NCI-H748 (cell line): ENCODE results near the gene SMC1A.

ENCODE experiments used
- DNase-seq: peaks from one replicate; lab custom pipeline; 2025; ENCODE audit not compliant: unreplicated experiment; lab: John Stamatoyannopoulos, UW

Gene SMC1A

DNA sequence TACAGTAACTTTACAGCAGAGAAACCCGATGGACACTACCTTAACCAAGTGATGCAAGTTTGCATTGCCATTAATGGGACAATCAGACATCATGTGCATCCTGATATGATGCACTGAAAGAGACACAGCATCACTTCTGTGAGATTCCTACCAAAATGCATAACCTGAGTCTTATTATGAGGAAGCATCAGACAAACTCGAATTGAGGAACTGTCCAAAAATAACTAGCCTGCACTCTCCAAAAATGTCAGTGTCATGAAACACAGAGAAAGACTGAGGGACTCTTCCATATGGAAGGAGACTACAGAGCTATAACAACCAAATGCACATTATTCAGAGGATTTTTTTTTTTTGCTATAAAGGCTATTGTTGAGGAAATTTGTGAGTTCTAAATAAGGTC, 74.5 kb downstream of the SMC1A start:
- no peak for DNase-seq

DNA sequence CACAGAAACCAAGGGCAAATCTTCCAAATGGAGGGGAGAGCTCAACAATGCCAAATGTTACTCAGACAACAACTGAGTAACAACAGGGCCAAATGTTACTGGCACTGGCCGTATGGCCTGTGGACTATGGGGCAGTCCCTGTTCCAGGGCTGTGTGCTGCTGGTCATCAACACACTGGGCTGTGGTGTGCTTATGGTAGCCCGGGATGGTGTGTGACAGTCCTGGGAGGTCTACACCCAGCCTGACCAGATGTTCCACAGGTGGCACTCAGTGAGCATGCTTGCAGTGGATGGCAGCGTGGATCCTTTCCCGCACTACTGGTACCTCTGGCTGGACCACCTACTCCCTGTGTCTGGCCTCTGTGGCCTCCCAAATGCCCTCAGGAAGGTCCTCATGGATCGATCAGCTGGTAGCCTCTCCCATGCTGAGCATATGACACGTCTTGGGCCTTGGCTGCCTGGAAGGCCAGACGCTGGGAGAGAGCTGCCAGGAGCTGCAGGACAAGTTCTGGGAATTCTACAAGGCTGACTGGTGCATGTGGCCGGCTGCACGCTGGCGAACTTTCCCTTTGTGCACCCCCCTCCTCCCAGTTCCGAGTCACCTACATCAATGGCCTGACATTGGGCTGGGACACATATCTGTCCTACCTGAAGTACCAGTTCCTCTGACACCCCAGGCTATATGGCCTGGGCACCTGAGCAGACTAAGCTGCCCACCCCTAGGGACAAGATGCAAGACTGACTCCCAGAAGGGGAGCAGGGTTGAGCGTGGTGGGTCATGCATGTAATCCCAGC, 81.4 kb downstream of the SMC1A start:
- DNase-seq = no peak

DNA sequence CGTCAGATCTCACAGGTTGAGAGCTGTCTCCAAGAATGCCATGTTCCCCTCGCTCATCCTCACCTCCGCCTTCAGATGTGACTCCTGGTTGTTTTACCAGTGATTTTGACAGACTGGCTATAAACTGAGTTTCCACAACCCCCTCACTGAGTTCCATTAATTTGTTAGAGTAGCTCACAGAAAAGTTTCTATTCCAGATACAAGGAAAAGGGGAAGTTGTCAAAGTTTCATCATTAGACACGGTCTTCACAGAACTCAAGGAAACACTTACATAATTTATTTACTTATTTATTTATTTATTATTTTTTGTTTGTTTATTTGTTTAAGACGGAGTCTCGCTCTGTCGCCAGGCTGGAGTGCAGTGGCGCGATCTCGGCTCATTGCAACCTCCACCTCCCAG, 85.4 kb downstream of the SMC1A start:
- DNase-seq = no peak

DNA sequence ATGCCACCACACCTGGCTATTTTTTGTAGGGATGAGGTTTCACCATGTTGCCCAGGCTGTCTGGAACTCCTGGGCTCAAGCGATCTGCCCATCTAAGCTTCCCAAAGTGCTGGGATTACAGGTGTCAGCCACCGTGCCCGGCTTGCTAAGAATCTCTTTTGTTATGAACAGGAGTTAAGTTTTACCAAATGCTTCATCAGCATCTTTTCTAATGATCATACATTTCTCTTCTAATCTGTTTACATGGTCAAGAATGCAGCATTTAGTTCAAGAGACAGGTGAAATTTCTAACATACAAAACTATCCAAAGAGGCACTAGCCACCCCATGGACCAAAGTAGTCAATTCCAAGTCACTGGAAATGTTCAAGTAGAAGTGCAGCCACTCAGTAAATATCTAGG, 88.6 kb downstream of the SMC1A start:
- no peak for DNase-seq

DNA sequence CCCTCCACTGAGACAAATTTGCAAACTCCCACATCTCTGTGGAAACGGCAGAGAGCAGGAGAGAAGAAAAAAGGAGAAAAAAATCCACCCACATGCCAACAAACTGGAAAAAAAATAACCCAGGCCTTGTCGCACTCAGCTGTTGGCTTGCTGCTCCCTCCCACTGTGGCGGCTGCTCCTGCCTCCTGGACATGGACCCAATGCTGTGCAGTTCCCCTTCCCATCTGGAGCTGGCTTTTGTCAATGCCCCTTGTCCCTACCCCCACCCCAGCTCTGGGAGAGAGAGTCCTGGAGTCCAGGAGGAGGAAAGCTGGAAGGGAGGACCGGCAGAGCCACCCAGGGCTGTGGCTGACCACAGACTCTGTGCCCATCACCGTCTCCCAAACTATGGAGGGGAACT, 90.2 kb downstream of the SMC1A start:
- DNase-seq = no peak

DNA sequence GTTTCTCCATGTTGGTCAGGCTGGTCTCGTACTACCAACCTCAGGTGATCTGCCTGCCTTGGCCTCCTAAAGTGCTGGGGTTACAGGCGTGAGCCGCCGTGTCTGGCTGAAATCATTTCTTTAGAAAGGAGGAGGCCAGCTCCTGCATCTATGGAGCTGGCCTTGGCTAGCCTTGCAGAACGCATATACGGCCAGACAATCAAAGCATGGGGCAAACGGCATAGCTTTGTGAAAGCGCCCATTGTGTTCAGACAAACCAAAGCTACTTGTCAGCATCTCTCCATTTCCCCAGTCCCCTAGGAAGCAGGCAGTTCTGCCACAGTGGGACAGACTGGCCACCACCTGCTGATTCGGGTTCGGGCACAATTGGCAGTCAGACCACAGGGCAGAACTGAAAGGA, 92.1 kb downstream of the SMC1A start:
- DNase-seq = no peak

DNA sequence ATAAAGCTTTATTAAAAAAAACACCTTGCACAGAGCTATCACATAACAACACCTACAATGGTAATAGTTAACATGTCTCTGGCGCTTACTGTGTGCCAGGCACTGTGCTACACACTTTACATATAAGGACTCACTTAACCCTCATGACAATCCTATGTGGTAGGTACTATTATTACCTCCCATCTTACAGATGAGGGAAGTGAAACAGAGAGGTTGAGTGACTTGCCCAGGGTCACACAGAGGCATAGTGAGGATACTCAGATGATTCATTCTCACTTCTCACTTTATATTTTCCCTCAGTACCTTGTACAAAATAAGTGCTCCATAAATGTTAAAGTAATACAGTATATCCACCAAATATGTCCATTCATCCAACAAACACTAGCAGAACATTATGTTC, 97.7 kb downstream of the SMC1A start:
- DNase-seq = no peak
